ENCODE results near the gene RPS17.
"Not testable (repeated sequence)": the region's sequence is repeated elsewhere in the genome, so short reads cannot be mapped to it uniquely, and the experiment has no call there.

RPS17 gene

DNA sequence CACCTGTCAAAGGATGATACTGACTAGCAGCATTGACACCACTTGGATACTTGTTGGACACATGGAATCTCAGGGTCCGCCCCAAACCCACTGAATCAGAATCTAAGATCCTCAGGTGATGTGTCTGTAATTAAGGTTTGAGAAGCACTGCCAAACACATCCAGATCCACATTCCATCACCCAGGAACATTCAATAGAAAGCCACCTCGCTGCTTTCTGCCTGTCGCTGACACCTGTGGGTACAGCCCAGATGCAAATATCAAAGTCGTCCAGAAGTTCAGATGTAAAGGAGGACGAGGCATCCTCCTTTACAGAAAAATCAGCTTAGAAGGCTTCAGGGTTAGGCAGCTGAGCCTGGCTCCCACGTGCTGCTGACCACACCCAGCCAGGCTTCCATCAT, 5.2 kb upstream of the RPS17 start:
- no peak for DNase-seq (ENCODE audit: low read depth)

DNA sequence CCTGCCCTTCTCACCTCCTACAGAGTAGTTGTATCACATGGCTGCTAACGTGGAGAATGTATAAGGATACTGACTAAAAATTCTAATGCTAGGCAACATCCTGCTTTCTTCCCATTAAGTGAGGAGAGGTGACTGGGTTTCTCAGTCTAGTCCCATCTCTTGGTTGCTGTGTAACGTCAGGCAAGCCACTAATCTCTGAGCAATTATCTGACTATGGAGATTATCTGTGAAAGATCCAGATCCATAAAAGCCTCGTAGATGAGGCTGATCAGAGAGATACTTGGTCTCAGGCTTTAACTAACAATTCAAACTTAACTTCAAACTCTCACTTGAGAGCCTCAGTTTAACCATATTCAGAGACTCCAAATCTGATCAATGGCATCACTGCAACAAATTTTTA, 4.7 kb upstream of the RPS17 start:
- no peak for DNase-seq (ENCODE audit: low read depth)

DNA sequence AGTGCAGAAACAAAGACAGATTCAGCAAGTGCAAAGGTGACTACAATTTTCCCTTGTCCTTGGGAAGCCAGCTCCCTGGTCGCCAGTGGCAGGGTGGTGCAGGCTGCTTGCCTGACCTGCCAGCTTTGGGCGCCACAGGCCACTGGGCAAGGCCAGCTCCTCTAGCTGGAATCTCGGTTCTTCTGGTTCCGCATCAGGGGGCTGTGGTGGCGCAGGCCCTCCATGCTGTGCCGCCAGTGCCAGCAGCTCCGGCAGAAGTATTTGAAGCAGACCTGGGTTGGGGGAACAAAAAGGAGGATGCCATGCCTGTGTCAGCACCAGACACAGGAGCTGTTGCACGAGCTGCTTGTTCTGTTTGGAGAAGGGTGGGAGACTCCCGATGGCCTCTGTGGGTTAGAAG, 4.2 kb upstream of the RPS17 start:
- DNase-seq (ENCODE audit: low read depth), result no peak

DNA sequence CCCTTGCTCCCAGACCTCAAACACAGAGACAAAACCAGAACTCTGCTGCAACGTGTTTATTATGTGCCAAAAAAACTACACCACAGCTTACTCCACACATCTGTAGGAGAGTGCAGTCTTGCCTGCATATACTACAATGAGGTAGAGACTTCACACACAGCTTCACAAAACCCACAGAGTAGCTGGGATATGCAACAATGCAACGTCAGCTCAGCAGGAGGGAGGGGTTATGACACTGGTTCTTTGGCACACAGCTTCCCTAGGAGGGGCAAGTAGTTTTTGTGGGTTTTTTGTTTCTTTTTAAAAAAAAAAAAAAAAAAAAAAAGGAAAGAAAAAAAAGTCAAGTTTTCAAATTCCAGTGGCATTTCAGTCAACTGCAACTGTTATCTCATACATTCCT, 2.9 kb upstream of the RPS17 start:
- peak; percentile 48 for DNase-seq (ENCODE audit: low read depth)

DNA sequence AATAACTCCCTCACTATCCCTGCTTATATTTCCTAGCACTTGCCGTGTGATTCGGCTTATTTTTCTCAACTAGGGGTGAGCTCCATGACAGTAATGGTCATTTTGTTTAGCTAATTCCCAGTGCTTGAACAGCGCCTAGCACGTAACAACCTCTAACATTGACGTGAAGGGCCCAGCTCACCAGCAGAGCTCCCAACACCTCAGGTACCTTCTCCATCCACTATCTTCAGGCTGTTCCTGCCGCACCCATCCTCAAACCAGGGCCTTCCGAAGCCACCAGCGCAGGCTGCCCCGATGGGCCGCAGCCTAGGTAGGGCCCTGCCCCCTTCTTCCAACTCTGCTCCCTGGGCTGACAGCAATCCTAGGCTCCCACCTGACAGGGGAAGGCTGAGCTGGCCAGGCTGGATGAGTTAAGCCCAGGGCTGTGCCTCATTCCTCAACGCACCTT, 751 bp upstream of the RPS17 start:
- no peak for DNase-seq (ENCODE audit: low read depth)

DNA sequence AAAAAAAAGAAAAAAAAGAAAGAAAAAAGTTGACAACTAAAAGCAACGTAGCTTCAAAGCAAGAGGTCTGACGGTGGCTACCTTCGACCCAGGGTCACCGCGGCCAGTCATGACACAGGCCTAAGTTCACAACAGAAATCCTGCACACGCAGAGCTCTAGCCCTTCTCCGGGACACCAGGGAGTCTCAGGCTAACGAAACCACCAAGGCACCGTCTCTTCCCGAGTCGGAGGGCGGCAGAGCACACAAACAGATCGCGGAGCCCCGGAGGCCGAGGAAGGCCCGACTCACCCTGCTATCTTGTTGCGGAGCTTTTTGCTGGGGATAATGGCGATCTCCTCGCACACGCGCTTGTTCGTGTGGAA, 584 bp downstream of the RPS17 start:
- DNase-seq (ENCODE audit: low read depth), result no peak

DNA sequence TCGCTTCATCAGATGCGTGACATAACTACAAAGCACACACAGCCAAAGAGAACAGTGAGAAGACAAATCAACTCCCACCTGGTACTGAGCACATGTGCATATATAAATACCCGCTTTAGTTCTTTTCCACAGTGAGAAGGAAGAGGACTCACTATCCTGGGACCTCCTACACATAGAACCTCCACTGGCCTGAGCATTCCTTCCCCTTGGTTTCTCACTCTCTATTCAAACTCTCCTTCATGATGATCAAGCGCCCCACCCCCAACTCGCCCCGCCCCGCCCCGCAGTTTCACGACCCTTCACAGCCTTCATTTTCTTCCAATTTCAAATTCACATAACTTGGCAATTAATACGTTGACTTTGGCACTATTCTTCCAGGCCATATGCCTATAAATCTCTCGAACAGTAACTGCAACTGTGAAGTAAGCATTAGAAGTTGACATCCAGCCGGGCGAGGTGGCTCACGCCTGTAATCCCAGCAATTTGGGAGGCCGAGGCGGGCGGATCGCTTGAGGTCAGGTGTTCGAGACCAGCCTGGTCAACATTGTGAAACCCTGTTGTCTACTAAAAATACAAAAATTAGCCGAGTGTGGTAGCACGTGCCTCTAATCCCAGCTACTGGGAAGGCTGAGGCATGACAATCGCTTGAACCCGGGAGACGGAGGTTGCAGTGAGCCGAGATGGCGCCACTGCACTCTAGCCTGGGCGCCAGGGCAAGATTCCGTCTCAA, 1.1 kb downstream of the RPS17 start:
- no peak for DNase-seq (ENCODE audit: low read depth)

DNA sequence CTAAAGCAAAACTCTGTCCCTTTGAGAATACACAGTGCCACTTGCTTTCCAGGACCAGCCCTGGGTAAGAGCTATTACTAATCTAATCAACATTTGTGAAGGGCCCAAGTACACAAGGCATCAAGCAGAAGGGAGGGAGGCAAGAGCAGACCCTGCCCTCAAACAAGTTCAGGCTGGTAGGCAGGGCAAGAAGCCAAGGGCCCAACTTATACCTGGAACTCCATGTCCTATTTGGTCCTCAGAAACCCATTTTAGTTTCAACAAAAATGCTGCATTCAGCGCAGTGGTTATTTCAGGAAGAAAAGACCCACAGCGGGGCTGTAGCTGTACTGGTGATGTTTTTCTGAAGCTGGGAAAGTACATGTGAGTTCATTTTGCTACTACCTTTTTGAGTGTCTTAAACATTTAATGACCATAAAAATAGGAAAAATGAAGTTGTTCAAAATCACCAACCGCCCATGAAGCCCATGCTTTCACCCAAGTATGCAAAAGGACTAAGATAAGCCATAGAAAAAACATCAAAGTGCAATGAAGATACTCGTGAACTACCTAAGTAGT, 2.8 kb downstream of the RPS17 start:
- DNase-seq (ENCODE audit: low read depth), result no peak

DNA sequence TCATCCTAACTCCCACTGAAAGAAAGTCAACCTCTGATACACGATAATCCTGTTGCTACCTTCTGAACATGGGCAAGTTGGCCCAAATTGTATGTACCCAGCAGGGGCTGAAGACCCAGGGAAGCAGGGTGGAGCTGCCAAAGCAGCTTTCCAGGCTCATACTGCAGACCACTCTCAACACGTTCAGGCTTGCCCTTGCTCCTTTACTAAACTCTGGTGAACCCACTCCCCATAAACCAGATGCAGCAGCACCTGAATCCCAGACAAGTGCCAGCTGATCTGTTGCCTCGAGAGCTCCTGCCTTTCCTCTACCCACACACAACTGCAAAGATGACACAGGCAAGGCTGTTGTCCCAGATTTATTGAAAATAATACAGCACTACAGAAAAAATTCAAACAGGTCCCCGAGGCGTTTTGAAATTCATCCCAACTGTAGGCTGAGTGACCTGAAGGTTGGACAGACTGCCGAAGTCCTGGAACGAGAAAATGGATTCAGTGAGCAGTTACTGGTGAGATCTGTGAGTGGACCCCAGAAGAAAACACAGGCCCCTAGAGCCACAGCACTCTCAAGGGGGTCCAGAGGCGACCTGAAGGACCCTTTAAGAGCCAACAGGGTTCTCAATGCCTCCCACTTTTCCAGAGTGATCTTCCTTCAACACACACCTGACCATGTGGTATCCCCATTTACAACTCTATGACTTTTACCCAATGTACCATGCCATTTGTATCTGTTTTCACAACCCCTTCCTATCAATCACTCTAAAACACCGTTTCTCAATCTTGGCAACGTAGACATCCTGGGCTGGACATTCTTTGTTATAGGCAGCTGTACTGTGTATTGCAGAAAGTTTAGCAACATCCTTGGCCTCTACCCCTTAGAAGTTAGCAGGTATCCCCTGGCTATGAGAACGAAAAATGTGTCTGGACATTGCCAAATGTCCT, 3.6 kb downstream of the RPS17 start:
- DNase-seq (ENCODE audit: low read depth), result no peak

DNA sequence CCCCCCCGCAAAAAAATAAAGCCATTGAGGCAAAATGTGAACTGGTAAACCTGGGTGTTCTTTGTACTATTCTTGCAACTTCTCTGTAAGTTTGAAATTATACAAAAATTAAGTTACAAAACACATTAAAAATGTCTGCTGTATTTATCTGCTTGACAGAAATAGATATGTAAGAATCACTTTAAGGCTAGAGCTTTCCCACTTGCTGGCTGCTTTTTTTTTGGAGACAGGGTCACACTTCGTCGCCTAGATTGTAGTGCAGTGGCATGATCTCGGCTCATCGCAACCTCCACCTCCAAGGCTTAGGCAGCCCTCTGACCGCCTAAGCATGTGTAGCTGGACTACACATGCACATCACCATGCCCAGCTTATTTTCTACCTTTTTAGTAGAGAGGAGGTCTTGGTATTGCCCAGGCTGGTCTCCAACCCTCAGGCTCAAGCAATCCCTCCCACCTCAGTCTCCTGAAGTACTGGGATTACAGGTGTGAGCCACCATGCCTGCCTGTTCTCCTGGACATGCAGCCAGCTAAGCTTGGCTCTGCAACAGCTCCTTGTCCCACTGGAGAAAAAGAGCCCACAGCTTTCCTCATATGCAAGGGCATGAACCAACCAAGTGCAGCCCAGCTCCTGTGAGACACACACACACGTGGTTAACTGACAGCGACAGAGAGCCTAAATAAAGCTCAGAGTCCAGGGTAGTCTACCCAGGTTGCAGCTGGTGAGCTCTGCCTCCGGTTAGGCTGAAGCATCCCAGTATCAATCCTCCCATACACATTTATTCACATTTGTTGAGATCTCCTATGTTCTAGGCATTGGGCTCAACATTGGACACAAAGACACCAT, 4.5 kb downstream of the RPS17 start:
- no peak for DNase-seq (ENCODE audit: low read depth)

DNA sequence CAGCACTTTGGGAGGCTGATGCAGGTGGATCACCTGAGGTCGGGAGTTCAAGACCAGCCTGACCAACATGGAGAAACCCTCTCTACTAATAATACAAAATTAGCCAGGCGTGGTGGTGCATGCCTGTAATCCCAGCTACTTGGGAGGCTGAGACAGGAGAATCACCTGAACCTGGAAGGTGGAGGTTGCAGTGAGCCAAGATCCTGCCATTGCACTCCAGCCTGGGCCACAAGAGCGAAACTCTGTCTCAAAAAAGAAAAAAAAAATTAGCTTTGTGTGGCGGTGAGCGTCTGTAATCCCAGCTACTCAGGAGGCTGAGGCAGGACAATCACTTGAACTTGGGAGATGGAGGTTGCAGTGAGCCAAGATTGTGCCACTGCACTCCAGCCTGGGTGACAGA, 5.1 kb downstream of the RPS17 start:
- DNase-seq (ENCODE audit: low read depth), result not testable (repeated sequence)

DNA sequence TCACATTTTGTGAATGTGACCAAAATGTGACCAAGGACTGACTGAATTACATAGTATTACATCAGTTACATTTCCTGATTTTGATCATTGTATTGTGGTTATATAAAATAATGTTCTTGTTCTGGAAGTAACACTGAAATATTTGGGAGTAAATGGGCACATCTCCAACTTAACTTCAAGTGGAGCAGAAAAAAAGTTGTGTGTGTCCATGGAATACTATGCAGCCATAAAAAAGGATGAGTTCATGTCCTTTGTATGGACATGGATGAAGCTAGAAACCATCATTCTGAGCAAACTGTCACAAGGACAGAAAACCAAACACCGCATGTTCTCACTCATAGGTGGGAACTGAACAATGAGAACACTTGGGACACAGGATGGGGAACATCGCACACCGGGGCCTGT, 5.8 kb downstream of the RPS17 start:
- not testable (repeated sequence) for DNase-seq (ENCODE audit: low read depth)

DNA sequence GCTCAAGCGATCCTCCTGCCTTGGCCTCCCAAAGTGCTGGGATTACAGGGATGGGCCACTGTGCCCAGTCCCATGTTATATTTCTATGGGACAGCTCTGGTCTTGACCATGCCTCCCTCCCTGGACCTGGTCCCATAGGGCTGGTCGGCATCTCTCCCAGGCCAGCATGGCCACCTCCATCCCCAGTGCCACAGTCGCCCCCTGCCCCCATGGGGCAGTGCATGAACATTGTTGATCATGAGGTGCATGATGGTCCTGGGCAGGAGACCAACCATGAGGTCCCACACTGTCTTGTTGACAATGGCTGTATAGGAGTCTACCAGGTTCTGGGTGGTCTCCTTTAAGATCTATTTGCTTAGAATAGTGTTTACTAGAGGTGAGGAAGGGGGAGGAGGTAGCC, 6.5 kb downstream of the RPS17 start:
- no peak for DNase-seq (ENCODE audit: low read depth)

DNA sequence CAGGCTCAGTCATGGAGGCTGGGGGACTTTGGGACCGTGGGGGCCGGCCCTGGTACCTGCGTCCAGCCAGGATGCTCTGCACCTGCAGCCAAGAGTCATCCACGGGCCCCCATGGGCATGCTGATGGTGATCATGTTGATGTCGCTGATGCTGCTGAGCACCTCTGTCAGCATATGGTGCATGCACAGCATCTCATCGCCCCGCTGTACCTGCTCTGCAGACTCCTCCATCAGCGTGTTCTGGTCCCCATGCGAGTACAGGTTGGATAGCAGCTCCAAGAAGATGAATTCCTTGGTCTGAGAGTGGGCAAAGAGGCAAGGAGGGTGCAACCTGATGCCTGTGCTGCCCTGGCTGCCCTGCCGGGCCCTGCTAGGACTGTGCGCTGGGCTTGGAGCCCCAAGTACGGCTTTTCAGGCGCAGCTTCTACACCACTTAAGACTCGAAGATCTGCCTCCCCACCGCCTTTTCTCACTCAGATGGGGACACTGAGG, 7.2 kb downstream of the RPS17 start:
- DNase-seq (ENCODE audit: low read depth), result no peak

DNA sequence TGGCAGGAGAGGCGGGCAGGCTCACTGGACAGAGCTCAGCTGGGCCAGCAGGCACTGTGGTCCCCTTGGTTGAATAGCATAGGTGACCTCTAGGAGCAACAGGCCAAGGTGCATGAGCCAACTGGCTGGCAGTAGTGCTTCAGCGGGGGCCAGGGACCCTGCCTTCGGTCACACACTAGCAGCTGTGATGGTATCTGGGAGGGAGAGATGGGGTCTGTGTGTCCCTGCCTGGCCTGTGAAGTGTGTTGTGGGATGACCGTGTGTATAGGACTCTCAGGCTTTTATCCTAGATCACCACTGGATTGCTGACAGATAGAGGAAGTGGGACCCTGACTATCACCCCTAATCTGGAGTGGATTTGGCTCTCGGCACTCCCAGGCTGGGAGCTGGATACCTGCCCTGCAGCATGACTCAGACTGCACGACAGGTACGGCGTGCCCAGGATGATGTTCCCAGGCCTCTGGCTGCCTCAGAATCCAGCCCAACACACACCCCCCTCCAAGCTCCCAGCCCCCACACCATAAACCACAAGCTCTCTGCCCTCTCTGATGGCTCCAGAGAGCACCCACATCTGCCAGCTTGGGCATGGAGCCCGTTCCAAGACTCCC, 7.8 kb downstream of the RPS17 start:
- no peak for DNase-seq (ENCODE audit: low read depth)

DNA sequence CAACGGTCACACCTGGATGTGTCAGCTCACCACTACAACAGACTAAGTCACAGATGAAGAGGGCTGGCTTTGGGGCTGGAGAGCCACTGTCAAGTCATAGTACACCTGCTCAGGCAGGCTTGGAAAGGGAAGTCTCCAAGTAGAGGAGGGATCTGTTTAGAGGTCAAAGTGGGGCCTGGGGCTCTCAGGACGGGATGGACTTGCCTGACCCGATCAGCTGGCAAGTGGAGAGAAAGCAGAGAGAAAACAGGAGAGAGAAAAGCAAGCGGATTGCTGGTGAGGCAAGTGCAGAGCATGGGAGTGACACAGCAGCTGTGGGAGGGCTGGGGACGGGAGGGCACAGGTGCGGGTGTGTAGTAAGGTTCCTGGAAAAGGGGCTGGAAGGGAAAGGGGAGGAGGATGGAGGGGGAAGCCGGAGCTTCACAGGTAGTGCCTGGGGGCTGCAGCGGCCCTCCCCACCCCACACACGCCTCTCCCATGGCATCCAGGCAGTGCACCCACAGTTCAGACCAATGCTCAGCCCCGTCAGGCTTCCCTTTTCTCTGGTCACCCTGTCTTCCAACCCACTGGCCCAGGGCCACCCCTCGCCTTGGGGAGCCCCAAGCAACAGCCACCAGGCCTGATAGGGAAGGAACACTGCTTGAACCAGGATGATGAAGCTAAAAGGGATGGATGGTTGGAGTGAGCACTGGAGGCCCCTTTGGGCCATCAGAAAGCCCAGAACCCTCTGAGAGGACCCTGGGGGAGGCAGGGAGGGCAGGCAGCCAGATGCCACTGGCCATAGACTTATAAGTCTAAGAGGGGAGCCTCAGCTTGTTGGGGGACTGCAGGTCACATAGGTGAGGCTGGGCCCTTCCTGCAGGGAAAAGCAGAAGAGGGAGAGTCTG, 8.5 kb downstream of the RPS17 start:
- DNase-seq (ENCODE audit: low read depth), result no peak

DNA sequence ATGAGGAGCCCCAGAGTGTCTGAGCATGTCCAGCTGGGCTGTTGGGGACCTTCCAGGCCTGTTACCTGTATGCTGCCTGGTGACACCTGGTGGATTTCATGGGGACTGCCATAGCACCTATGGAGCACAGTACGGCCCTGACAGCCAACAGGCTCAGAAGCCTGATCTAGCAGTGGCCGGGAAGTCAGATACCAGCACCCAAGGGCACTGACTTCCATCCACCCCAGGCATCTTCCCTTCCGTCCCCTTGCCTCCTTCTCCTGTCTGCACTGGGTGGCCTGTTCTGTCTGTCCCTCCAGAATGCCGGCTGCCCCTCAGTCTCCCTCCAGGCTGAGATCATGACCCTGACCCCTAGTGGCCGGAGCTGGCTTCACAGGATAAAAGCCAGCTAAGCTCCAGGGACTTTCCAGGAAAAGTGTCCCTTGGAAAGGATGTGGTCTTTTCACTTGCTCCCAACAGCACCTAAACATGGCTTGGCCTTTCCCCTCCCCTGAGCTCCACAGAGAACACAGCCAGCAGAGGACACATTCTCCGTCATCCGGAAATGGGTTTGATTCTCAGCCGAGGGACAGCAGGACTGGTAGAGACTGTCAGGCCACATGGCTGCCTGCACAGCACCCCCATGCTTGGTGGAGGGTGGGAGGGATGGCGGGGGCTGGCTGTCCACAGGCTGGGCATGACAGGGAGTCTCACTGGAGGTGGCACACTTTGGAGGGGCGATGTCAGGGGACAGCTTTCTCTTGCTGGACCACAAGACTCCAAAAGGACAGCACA, 9.5 kb downstream of the RPS17 start:
- no peak for DNase-seq (ENCODE audit: low read depth)

DNA sequence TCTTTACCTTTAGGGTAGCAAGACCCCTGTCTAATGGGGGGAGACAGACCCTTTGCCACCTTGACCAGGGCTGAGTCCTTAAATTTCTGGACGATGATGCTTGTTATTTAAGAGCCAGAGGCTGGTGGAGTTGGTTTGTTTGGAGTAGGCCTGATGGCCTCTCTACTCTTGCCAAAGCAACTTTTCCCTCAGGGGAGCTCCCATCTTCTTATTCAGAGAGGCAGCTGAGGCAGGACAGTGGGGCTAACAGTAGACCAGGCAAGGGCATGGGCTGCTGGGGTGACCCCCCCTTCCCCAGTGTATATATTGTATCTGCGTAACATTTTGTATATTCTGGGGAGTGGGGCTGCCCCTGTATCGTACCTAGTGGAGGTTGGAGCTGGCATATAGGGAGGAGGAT, 10.3 kb downstream of the RPS17 start:
- no peak for DNase-seq (ENCODE audit: low read depth)

DNA sequence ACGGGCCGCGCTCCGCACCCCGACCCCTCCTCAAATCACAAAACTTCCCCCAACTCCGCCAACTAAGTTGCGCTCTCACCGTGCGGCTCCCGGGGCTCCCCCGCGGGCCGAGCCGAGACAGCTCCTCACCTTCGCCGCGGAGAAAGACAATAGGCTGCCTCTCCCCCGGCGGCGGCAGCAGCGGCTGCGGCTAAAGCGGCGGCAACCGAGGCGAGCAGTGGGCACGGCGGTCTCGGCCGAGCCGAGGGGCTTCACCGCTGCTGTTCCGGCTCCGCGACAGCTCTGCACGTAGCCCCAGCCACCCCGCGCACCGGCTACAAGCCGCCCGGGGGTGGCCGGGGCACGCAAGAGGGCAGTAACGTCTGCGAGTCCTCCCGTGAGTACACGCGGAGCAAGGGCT, 26.7 kb downstream of the RPS17 start:
- DNase-seq (ENCODE audit: low read depth), result not testable (repeated sequence)

DNA sequence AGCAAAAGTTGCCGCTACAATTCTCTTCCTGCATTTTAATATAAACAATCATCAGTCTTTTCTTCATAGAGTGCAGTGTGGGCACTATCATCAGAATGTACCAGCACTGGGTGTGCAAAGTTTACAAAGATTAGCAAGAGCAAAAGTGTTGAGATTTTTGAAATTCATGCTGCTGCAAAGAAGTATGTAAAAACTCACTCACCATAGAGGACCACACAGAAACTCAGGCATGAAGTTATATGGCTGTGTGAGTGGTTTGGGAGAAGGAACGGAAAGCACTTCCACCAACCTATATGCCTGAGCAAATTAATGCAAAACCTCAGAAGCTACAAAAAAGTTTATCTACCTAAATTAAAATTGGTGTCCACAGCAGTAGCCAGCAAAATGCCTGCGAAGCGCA, 32.6 kb downstream of the RPS17 start:
- not testable (repeated sequence) for DNase-seq (ENCODE audit: low read depth)
